Esophagus muscularis mucosa (tissue), 3 donors: ENCODE data around the gene IQCK.
"Not testable (repeated sequence)": the region's sequence is repeated elsewhere in the genome, so short reads cannot be mapped to it uniquely, and the experiment has no call there.

ENCODE experiments used
- CTCF ChIP-seq, 3 experiments: fragments of 200-600 bp in 2 of 3; fragments of 450-650 bp in 1 of 3; sonication (generic) in 2 of 3; IDR thresholded peaks; one replicate each; pipeline ENCODE4 v1.5.1; 2017 to 2019; ENCODE audit warnings: antibody characterized with exemption in 3 of 3, mild to moderate bottlenecking in 2 of 3, moderate library complexity in 1 of 3
- POLR2A ChIP-seq: fragments of 450-650 bp; IDR thresholded peaks from one replicate; pipeline ENCODE4 v1.6.1; 2017; ENCODE audit warnings: antibody characterized with exemption, moderate library complexity, mild to moderate bottlenecking, low read depth
- POLR2AphosphoS5 ChIP-seq, 2 donors: sonication (generic); formaldehyde crosslinking; IDR thresholded peaks; one replicate each; pipeline ENCODE4 v1.6.1; 2017; ENCODE audit warnings: antibody characterized with exemption in 2 of 2

DNA sequence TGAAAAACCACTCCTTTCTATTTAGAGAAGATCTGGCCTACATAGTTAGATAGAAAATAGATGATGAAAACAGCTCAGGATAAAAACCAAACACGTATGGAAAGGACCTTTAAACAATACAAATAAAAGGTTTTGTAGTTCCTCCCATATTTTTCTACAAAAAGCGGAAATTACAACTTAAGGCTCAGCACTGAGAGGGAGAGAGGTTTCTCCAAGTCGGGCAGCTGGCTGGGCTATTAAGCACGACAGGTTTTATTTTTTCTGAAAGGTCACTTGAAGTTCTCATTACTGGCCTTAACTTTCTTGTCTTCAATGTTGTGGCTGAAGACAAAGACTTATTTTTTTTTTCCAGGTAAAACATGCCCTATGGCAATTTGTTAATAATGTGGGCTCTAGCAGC is 83.8 kb downstream of the IQCK start:
- not testable (repeated sequence) for TF ChIP-seq CTCF (IDR thresholded peaks at IDR 0.05); POLR2A; POLR2AphosphoS5 (IDR thresholded peaks at IDR 0.05)
